Activated naive CD4-positive, alpha-beta T cell treated with anti-CD3 and anti-CD28 coated beads, Interleukin-2, amount 50 U/mL, for 72 hours (primary cell): ENCODE measurements around the gene MIOS. TPM values are rescaled to one million over a fixed set of nuclear protein-coding genes. Genes with fewer than 3 reads are reported as not detected.

Source experiments
- ATAC-seq, 2 donors: fragments of 150-1000 bp; cut with Tn5 transposase; 2 replicates each; pipeline ENCODE4 v1.10.0; 2021; ENCODE audit warnings: mild to moderate bottlenecking in 2 of 2, moderate library complexity in 2 of 2
- DNase-seq, 2 donors: peaks; one replicate each; pipeline ENCODE4 v3.0.0; 2021 to 2022; ENCODE audit warnings: low spot score in 2 of 2
- H3K27ac Mint-ChIP-seq, 2 donors: one replicate each; pipeline ENCODE4 v1.8.0; 2022; ENCODE audit warnings: mild to moderate bottlenecking in 2 of 2, mixed read lengths in 2 of 2
- H3K36me3 Mint-ChIP-seq, 2 donors: one replicate each; pipeline ENCODE4 v1.8.0; 2022; ENCODE audit warnings: mixed read lengths in 2 of 2
- H3K9me3 Mint-ChIP-seq, 2 donors: one replicate each; pipeline ENCODE4 v1.8.0; 2022; ENCODE audit warnings: mixed read lengths in 2 of 2
- total RNA-seq, 2 donors: library from RNA; stranded (reverse); gene quantifications; one replicate each; pipeline ENCODE4 v1.2.3, GENCODE V29; 2022

The MIOS gene
- total RNA-seq, 2 donors from 2014 or later: 20.8 to 65.3 TPM

DNA sequence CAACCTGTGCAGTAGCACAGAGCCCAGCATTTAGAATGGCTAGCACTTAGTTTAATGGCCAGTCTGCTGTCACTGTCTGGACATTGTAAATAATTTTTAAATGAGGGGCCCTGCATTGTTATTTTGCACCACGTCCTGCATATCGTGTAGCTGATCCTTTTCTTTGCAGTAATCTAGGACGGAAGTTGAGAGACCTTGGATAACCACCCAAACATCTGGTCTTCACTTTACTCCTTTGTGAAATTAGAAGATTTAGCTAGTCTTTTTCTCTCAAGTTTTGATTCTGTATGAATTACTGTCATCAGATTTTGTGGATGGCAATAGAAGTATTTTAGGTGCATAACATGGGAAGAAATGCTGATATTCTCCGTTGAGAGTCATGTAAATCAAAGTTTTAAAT is 1.9 kb downstream of the MIOS start:
- H3K36me3 Mint-ChIP-seq: peaks cover 22 to 43% of the 10 kb centered on the region in 2 donors
- no peaks in the 10 kb centered on the region for H3K9me3 Mint-ChIP-seq
- ATAC-seq: no peak
- no peak for DNase-seq
- H3K27ac Mint-ChIP-seq: peak overlapping the region; percentile 15 to 77

DNA sequence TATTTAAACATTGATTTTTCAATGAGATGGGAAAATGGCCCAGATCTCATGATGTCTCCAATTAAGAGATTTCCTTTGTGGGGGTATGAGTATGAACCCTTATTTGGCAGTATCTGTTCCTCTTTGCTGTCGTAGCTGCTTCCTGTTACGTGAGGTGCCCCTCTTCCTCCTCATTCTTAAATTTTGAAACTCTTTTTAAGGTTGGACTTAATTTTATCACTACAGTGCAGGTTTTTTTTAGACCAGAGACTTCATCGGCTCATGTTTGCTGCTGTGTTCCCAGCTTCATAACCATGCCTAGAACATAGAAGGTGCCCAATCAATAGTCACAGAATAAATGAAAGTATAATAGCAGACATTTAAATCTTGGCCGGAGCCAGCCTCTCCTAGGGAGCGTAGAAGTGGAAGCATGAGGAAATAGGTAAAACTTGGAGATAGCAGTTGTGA is 2.4 kb downstream of the MIOS start:
- H3K9me3 Mint-ChIP-seq: no peaks in the 10 kb centered on the region
- peak overlapping the region; percentile 77 to 93 for H3K27ac Mint-ChIP-seq
- no peak for ATAC-seq
- peaks cover 22 to 47% of the 10 kb centered on the region in 2 donors for H3K36me3 Mint-ChIP-seq
- no peak for DNase-seq

DNA sequence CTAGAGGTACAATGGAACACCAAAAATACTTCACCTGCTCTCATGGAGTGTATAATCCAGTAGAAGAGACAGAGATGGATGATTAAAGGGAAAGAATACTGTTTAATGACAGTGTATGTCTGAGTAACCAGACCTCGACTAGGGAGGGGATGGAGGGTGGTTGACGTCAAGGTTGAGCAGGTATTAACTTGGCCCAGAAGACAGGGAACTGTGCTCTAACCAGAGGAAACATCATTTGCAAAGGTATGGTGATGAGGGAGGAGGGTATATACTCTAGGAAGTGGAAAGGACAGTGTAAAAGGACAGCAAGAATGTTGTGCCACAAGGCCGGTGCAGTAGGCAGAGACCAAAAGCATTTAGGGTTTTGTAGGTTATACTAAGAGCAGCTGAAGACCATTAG is 2.9 kb downstream of the MIOS start:
- DNase-seq (no peak), ATAC-seq (no peak)
- no peaks in the 10 kb centered on the region for H3K9me3 Mint-ChIP-seq
- peaks cover 22 to 51% of the 10 kb centered on the region in 2 donors for H3K36me3 Mint-ChIP-seq
- H3K27ac Mint-ChIP-seq: peak overlapping the region; percentile 77 to 93

DNA sequence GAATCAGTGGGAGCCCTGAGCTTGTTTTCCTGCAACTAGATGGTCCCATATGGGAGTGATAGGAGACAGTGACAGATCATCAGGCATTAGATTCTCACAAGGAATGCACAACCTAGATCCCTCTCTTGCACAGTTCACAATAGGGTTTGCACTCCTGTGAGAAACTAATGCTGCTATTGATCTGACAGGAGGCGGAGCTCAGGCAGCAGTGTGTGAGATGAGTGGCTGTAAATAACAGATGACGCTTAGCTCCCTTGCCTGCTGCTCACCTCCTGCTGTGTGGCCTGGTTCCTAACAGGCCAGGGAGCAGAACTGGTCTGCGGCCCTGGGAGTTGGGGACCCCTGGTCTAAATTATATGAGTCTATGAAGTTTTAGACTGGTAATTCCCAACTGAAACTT is 3.9 kb downstream of the MIOS start:
- Mint-ChIP-seq H3K36me3 (peaks cover 22 to 51% of the 10 kb centered on the region in 2 donors), H3K27ac (no peak overlapping the region), H3K9me3 (no peaks in the 10 kb centered on the region)
- ATAC-seq (no peak), DNase-seq (no peak)

DNA sequence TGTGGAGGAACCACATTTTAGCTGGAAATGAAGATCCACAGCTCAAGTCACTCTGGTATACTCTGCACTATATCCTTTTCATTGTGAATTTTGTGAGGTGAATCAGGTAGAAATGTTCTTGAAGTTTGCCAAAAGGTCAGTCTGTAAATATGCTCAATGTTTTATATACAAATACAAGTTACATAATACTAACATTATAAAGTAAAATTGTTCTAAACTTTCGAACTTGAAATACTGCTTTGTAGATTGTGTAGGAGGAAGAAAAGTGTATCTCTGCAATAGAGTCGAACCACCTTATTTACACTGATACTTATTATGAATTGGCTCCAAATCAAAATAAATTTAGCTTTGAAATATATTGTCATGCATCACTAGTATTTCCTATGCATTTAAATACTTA is 7.0 kb downstream of the MIOS start:
- Mint-ChIP-seq H3K27ac (no peak overlapping the region), H3K9me3 (no peaks in the 10 kb centered on the region), H3K36me3 (peaks cover 22 to 41% of the 10 kb centered on the region in 2 donors)
- ATAC-seq: no peak
- no peak for DNase-seq

DNA sequence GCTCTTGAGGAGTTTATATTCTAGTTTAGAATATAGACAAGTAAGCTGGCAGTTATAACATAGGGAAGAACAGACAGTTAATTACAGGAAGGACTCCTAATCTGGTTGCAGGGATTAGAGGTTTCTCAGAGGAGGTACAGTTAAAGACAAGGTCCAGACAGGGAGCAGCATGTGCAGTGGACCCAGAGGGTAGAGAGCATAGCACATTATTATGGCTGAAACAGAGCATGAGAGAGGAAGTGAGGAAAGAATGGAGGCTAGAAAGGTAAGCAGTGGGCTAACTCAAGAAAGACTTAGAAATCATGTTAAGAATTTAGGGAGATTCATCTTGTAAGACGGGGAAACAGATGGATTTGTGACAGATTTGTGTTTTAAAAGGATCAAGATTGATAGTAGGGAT is 9.7 kb downstream of the MIOS start:
- ATAC-seq: no peak
- Mint-ChIP-seq H3K9me3 (no peaks in the 10 kb centered on the region), H3K27ac (no peak overlapping the region)

DNA sequence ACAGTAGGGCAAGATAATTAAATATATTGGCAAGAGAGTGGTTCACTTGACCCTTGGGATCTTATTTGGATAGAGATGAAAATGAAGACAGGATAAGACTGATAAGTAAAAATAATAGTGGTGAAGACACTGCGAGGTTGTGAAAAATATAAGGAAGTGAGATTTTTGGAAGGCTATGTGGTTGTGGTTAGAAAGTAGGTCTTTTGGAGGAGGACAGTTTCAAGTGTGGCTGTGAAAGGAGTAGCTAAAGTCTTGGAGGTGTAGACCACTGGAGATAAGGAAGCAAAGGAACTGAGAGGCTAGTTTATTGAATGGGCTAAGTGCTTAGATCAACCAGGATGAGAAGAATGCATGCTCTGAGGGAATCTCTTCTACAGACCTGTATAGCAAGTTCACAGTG is 11.2 kb downstream of the MIOS start:
- peaks cover 3 to 19% of the 10 kb centered on the region in 2 donors for H3K36me3 Mint-ChIP-seq
- no peak overlapping the region for H3K27ac Mint-ChIP-seq
- DNase-seq (no peak), ATAC-seq (no peak)
- no peaks in the 10 kb centered on the region for H3K9me3 Mint-ChIP-seq

More for the DNA sequence above, 9.7 kb downstream of the MIOS start:
- H3K36me3 Mint-ChIP-seq: peaks cover 6 to 19% of the 10 kb centered on the region in 2 donors
- DNase-seq: no peak

DNA sequence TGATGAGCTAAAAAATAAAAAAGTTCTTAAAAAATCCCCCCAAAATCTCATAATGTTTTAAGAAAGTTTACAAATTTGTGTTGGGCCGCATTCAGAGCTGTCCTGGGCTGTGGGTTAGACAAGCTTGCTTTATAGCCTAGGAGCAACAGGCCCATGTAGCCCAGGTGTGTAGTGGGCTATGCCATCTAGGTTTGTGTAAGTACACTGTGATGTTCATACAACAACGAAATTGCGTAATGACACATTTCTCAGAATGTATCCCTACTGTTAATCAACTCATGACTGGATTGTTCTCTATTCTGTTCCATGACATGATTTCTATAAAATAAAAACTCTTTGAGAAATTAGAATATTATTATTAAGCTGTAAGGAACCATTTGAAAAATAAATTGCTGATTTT is 13.0 kb downstream of the MIOS start:
- H3K9me3 Mint-ChIP-seq: no peaks in the 10 kb centered on the region
- ATAC-seq (no peak), DNase-seq (no peak)
- H3K27ac Mint-ChIP-seq: no peak overlapping the region
- H3K36me3 Mint-ChIP-seq: peaks cover 0 to 5% of the 10 kb centered on the region in 2 donors

DNA sequence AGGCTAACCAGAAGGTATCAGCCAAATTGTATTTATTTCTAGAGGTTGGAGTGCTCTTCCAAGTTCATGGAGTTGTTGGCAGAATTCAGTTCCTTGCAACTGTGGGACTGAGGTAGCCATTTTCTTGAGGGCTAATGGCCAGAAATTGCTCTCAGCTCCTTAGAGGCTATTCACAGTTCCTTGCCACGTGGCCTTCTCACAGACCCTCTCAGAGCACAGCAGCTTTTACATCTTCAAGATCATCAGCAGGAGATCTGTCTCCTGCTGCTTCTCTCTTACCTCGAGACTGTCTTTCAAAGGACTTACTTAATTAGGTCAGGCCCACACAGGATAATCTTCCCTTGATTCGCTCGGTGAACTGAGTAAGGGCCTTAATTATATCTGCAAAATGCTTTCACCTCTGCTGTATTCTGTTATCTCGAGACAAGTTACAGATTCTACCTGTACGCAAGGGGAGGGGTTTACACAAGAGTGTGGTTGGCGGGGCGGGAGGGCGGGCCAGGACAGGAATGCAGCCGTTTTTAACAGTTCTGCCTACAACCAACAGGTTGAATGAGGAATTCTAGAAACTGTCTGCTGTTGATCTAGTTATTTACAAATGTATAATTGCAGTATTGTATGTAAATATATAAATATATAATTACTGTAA is 15.0 kb downstream of the MIOS start:
- Mint-ChIP-seq H3K27ac (no peak overlapping the region), H3K9me3 (no peaks in the 10 kb centered on the region), H3K36me3 (peaks cover 0 to 5% of the 10 kb centered on the region in 2 donors)
- DNase-seq (no peak), ATAC-seq (no peak)

DNA sequence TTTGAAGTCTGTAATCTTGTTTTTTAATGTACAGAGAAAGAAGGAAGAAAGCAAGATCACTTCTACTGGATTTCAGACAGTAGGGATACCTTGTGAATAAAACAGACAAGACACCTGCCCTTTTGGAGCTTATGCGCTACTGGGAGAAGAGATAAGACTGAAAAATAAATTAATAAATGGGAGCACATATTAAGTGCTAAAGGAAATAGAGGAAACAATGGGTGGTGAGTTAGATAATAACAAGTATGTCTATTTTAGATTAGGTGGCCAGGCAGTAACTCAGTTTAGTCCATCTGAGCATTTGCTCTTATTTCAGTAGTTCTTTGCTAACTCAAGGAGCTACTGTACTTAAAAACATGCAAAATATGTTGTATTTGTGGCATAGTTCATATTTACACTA is 15.9 kb downstream of the MIOS start:
- peaks cover 0 to 5% of the 10 kb centered on the region in 2 donors for H3K36me3 Mint-ChIP-seq
- ATAC-seq (no peak), DNase-seq (no peak)
- H3K9me3 Mint-ChIP-seq: no peaks in the 10 kb centered on the region
- H3K27ac Mint-ChIP-seq: no peak overlapping the region

DNA sequence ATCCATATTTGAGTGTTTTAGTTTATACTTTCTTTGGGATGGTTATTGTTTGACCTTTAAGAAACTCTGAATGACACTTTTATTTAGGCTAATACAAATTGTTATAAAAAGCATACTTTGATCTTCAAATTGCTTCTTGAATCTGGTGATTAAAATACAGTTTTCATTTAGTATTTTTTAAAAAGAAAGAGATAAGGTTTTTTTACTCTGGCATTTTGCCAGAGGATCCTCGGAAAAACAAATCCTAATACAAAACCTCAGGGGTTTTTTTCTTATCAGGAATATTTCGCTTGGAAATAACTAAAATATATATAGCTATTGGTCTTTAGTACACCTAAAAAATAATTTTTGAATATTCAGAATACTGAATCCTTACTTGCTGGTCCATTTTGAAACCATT is 17.0 kb downstream of the MIOS start:
- ATAC-seq (no peak), DNase-seq (no peak)
- H3K36me3 Mint-ChIP-seq: peaks cover 0 to 5% of the 10 kb centered on the region in 2 donors
- no peak overlapping the region for H3K27ac Mint-ChIP-seq
- H3K9me3 Mint-ChIP-seq: no peaks in the 10 kb centered on the region

DNA sequence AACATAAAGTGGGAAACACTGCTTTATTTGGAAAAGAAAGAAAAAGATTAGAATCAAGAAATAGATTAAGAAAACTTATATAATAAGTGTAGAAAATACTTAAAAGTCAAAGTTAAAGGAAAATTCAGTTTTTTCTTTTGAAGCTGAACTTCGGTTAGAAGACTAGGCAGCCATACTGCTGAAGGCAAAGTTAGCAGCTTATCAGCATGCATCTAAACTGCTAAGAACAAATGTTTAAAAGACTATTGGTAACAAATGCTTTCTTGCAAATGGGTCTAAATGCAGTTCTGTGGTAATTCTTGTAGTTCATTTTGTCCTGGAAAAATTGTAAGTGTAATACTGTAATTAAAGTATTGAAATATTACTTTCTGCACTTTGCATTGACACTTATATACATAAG is 18.0 kb downstream of the MIOS start:
- no peaks in the 10 kb centered on the region for H3K9me3 Mint-ChIP-seq
- DNase-seq: no peak
- H3K36me3 Mint-ChIP-seq: peaks cover 0 to 7% of the 10 kb centered on the region in 2 donors
- ATAC-seq: no peak
- no peak overlapping the region for H3K27ac Mint-ChIP-seq

DNA sequence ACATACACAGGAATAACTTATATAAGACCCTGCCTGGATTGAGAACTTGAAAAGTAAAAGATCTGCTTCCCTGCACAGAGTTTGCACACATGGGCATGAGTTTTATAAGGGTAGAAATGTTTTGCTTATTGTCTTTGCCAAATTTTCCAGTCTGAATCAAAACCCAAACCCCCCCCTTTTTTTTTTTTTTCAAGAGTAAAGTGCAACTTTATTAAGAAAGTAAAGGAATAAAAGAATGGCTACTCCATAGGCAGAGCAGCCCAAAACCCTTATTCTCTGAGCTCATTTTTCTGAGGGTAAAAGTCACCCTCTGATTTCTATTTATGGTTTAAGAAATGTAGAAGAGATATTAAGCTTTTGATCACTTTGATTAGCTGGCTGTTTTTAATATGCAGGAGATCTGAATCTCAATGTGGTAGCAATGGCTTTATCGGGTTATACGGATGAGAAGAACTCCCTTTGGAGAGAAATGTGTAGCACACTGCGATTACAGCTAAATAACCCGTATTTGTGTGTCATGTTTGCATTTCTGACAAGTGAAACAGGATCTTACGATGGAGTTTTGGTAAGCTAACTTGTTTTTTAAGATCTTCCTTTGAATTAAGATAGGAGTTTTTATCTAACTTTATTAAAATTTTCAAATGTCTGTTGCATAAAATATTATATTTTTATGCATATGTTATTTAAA is 18.7 kb downstream of the MIOS start:
- H3K9me3 Mint-ChIP-seq: no peaks in the 10 kb centered on the region
- no peak for ATAC-seq

DNA sequence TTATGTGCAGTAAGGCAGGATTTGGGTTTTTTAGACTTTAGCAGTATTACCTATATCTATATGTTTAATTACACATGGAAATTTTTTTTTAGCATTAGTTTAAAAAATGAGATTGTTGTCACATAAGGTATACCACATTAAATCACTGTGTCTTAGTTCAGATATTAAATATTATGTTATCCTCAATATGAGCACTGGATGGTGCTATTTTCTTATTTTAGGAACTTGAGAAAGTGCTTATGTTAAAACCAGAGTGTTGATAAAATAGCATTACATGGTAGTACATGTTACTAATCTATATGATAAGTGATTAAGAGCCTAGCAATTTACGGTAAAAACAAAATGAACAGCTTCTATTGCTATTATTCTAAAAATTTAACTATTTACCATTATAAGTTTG is 28.8 kb downstream of the MIOS start:
- peaks cover 13 to 29% of the 10 kb centered on the region in 2 donors for H3K36me3 Mint-ChIP-seq
- DNase-seq (no peak), ATAC-seq (no peak)
- H3K27ac Mint-ChIP-seq: no peak overlapping the region
- H3K9me3 Mint-ChIP-seq: peaks cover 0 to 5% of the 10 kb centered on the region in 2 donors

More for the DNA sequence above, 18.7 kb downstream of the MIOS start:
- H3K27ac Mint-ChIP-seq: no peak overlapping the region
- H3K36me3 Mint-ChIP-seq: peaks cover 0 to 14% of the 10 kb centered on the region in 2 donors
- DNase-seq: no peak

DNA sequence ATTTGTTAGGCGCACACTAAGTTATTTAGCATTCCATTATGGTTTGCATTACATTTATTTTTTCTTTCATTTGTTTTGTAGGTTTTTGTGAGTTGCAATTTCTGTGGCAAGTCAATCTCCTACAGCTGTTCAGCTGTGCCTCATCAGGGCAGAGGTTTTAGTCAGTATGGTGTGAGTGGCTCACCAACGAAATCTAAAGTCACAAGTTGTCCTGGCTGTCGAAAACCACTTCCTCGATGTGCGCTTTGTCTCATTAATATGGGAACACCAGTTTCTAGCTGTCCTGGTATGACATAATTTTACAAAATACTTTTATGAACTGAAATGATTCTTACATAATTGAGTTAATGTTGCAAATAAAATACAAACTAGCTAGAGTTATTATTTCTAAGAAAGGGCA is 29.5 kb downstream of the MIOS start:
- peaks cover 16 to 29% of the 10 kb centered on the region in 2 donors for H3K36me3 Mint-ChIP-seq
- ATAC-seq (no peak), DNase-seq (no peak)
- H3K9me3 Mint-ChIP-seq: peaks cover 0 to 10% of the 10 kb centered on the region in 2 donors
- no peak overlapping the region for H3K27ac Mint-ChIP-seq

DNA sequence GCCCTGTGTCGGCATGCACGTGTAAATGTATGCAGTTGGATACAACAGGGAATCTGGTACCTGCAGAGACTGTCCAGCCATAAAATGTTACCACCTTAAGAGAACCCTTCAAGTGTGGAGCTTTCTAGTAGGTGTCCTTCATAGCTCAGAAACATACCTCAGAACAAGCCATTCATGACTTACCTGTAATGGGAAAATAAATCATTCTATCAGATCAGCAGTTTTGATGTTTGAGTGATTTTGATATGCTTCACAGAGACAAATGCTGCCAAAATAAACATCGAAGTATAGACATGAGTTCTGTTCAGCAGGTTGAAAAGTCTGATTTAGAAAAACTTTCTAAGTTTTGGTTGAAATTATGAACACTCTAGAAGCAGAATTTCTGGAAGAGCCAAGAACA is 40.3 kb downstream of the MIOS start:
- ATAC-seq (no peak), DNase-seq (no peak)
- Mint-ChIP-seq H3K9me3 (no peaks in the 10 kb centered on the region), H3K36me3 (no peaks in the 10 kb centered on the region), H3K27ac (no peak overlapping the region)

DNA sequence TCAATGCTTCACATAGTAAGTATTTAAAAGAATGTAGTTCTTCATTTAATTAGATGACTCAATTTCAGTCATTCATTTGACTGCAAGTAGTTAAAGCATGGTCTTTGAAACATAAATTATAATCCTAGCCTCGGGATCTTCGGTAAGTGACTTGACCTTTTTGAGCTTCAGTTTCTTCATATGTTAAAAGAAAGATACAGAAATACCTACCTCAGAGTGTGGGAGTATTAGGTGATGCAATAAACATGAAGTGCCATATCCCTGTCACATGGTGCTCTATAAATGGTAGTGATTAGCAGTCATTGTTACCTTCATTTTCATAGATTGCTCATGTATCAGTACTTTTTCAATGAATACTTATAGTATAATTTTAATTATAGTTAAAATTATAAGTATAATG is 42.6 kb downstream of the MIOS start:
- Mint-ChIP-seq H3K27ac (no peak overlapping the region), H3K36me3 (no peaks in the 10 kb centered on the region), H3K9me3 (no peaks in the 10 kb centered on the region)
- DNase-seq (no peak), ATAC-seq (no peak)

DNA sequence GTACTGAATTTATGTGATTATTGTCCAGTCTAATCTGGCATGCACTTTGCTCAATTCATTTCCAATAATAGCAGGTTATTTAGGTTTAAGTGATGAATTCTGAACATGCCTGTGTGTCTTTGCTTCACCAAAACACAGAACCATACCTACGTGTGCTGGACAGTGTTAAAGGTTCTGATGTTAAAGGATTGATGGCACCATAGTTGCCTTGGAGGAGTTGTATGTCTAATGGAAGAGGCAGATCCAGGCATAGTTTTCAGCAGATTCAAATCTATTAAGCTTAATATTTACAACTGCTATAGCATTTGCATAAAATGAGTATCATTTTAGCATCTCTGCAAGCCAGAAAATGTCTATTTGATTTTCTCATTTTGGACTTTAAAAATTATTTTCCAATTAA is 45.8 kb downstream of the MIOS start:
- no peaks in the 10 kb centered on the region for H3K36me3 Mint-ChIP-seq
- no peaks in the 10 kb centered on the region for H3K9me3 Mint-ChIP-seq
- H3K27ac Mint-ChIP-seq: no peak overlapping the region
- DNase-seq: no peak
- ATAC-seq: no peak
